OCI-LY1 (cell line): ENCODE data around the gene SLK.

Source experiments
- EZH2 ChIP-seq: fragments of 200-600 bp; sonication (generic), shearing (Covaris generic); IDR thresholded peaks from 2 replicates; pipeline ENCODE4 v1.8.0; 2017; ENCODE audit warnings: borderline replicate concordance, mixed run types, mild to moderate bottlenecking, antibody characterized with exemption, low read length, moderate library complexity, mixed read lengths
- TF ChIP-seq, protein P1 (sequence below): fragments of 200-600 bp; sonication (generic), shearing (Covaris generic); IDR thresholded peaks from 2 replicates; pipeline ENCODE4 v1.5.1; 2017; ENCODE audit warnings: mild to moderate bottlenecking, antibody characterized with exemption, low read length, moderate library complexity, mixed read lengths

DNA sequence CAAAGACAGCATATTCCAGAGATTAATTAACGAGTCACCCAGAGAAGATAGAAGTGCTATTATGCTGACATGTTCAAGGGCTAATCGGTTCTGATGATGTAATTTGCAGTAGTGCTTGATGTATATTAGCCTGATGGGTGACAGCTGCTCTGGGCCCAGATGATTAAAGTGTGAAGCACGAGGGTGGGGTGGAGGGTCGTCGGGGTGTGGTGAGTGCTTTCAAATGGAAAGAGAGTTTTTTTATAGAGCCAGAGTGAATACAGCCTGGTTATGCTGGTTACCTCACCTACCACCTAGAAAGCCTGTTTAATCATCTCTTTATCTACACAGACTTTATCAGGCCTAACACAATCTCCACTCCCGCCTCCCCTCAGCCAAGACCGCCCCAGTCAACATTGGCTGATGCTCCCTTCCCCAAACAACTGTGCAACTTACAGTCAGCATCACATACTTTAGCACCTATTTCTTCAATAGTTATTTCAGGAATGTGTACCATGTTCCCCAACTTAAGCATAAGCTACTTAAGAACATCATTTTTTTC is 37.5 kb upstream of the SLK start:
- TF ChIP-seq, protein P1, sequence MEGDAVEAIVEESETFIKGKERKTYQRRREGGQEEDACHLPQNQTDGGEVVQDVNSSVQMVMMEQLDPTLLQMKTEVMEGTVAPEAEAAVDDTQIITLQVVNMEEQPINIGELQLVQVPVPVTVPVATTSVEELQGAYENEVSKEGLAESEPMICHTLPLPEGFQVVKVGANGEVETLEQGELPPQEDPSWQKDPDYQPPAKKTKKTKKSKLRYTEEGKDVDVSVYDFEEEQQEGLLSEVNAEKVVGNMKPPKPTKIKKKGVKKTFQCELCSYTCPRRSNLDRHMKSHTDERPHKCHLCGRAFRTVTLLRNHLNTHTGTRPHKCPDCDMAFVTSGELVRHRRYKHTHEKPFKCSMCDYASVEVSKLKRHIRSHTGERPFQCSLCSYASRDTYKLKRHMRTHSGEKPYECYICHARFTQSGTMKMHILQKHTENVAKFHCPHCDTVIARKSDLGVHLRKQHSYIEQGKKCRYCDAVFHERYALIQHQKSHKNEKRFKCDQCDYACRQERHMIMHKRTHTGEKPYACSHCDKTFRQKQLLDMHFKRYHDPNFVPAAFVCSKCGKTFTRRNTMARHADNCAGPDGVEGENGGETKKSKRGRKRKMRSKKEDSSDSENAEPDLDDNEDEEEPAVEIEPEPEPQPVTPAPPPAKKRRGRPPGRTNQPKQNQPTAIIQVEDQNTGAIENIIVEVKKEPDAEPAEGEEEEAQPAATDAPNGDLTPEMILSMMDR, result no peak
- no peak for TF ChIP-seq EZH2
